T follicular helper cell (primary cell): ENCODE data around the gene SLC6A17.

Experiments
- DNase-seq: peaks from one replicate; pipeline ENCODE4 v3.0.0-alpha.2; 2020; ENCODE audit warnings: low read depth

The SLC6A17 gene

DNA sequence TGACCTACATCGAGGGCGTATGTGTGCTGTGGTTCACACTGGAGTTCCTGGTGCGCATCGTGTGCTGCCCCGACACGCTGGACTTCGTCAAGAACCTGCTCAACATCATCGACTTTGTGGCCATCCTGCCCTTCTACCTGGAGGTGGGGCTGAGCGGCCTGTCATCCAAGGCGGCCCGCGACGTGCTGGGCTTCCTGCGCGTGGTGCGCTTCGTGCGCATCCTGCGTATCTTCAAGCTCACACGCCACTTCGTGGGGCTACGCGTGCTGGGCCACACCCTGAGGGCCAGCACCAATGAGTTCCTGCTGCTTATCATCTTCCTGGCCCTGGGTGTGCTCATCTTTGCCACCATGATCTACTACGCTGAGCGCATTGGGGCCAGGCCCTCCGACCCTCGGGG lies 72.8 kb downstream of the SLC6A17 start:
- no peak for DNase-seq

DNA sequence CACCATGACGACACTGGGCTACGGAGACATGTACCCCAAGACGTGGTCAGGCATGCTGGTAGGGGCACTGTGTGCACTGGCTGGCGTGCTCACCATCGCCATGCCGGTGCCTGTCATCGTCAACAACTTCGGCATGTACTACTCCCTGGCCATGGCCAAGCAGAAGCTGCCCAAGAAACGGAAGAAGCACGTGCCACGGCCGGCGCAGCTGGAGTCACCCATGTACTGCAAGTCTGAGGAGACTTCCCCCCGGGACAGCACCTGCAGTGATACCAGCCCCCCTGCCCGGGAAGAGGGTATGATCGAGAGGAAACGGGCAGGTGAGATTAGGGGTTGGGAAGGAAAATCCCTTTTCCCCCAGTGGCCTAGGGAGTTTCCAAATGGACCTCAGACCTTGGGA lies 73.3 kb downstream of the SLC6A17 start:
- no peak for DNase-seq

DNA sequence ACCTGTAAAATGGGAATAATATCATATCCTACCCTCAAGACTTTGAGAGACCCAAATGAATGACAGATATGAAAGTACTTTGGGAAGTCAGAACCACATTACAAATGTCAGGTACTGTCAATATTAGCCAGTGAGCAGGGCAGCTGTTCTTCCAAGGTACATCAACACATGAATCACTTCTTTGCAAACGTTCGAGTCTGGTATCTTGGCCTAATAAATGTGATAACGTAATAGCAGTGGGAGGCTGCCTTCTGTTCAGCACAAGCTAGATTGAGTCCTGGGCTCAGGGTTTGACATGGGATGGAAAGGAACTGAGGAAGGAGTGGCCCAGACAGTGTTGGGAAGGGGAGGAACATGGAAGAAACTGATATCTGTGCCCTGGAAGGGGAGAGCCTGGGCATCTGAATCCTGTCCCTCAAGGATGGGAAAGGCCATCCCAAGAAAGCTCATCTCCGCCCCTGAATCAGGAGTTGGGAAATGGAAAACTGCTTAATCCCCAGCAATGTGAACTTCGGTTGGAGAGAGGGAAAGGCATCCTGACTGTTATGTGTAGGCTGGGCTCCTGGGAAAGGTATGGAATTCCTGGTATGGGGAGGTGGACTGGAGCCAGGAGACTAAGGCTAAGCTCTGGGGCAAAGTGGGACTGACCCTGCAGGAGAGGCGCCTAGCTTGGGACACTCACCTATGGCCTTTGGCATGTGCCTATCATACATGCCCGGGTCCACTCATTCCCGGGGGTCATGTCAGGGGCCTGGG lies 74.1 kb downstream of the SLC6A17 start:
- no peak for DNase-seq

DNA sequence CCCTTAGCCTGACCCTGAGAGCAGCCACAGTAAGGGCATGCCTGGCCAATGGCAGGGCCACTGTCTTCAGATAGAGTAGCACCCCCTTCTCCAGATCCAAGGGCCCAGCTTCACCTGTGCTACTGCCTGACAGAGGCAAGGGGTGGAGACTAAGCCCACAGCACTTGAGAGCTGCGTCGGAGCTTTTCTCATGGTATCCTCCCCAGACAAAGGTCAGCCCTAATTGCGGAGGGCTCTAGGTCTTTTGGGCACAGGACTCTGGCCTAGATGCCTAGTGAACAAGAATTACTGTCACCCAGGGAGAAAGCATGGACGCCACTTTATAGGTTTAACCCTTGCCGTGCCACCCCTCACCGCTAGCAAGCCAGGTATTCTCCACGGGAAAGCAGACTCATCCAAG lies 74.9 kb downstream of the SLC6A17 start:
- DNase-seq = no peak

DNA sequence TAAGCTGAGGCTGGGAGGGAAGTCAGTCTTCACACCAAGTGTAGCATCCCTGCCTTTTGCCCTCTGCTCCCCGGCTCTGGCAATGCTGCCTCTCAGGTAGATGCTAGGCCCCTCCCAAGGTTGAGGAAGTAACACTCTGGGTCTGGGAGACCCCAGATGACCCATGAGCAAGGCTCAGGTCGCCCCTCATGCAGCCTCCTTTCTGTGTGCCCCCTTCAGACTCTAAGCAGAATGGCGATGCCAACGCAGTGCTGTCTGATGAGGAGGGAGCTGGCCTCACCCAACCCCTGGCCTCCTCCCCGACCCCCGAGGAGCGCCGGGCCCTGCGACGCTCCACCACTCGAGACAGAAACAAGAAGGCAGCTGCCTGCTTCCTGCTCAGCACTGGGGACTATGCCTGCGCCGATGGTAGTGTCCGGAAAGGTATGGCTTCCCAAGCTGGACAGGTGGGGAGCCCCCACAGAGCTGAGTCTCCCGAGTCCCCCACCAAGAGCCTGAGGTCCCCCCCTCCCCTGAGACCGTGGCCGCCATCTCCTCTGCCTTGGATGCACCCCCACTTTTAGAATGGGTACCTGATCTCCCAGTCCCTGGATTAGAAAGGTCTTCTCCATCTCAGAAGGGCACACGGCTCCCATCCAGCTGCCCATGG lies 75.6 kb downstream of the SLC6A17 start:
- DNase-seq = no peak

DNA sequence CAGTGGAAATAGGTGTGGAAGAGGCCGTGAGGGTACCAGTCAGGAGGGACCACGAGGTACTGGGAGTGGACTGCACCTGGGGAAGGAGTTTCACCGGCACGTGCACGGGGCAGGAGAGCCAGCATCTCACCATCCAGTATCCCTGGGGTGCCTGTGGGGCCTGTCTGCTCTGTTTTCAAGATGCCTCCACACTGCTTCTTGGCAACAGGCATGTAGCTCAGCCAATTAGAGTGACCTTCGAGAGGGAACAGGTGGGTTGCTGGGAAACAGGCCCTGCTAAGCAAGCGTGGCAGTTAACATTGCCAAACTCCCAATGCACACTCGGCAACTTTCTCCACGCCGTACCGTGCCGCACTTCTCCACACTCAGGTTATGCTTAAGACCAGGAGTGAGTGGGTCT lies 77.5 kb downstream of the SLC6A17 start:
- DNase-seq = no peak

DNA sequence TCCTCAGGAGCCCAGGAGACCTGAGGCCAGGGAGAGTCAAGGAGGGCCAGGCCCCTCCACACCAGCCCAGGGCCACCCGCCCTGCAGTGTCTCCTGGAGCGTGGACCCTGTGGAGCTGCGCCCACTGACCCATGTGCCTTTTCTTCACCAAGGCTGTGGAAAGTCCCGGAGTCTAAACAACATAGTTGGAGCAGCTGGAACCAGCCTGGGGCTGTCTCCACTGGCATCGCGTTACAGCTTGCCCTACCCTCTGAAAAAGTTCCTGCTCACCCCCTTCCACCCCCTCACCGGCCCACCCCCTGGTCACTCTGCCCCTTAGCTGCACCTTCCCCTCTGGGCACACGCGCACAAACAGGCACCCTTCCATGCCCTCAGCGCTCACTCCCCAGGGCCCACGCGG lies 78.1 kb downstream of the SLC6A17 start:
- DNase-seq = no peak

DNA sequence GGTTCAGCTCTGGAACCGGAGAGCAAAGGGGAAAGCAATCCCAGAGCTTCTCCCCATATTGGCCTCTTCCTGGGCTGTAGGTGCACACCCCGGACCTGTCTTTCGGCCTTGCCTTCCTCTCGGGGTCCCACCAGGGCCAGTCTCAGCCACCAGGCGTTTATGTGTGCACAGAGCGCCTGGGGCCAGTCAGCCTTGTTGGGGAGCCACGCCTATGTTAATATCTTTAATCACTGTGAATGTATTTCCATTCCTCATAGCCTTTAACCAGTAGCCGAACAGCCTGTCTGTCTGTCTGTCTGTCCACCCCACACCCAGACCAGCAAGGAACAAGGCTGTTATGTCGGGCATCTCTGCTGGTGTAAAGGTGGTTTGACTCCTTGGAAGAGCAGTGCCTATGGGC lies 78.6 kb downstream of the SLC6A17 start:
- no peak for DNase-seq

DNA sequence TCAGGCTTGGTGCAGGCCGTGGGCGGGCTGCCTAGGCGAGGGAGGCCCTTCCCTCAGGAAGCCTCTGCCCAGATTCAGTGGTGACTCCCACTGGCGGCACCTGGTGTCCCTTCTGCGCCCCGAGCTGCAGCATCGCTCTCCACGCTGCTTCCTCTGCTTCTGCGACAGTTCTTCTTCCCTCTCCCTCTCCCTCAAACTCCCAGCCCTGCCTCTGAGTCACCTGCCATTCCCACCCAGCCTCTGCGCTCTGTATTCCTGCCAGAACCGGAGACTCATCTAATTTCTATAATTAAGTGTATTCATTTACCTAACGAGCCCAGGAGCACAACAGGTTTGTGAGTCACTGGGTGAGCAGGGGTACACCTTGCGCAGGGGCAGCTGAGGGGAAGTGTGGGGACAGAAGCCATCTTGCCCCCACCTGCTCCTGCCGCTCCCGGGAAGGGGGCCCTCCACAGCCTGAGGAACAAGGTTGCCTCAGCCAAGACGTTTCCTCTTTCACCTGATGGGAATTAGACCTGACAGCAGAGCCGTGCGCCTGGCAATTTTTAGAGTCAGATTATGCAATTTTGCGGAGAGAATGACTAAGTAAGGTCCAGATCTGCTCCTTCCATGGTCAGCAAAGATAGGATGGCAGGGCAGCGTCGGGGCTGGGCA lies 79.2 kb downstream of the SLC6A17 start:
- no peak for DNase-seq

DNA sequence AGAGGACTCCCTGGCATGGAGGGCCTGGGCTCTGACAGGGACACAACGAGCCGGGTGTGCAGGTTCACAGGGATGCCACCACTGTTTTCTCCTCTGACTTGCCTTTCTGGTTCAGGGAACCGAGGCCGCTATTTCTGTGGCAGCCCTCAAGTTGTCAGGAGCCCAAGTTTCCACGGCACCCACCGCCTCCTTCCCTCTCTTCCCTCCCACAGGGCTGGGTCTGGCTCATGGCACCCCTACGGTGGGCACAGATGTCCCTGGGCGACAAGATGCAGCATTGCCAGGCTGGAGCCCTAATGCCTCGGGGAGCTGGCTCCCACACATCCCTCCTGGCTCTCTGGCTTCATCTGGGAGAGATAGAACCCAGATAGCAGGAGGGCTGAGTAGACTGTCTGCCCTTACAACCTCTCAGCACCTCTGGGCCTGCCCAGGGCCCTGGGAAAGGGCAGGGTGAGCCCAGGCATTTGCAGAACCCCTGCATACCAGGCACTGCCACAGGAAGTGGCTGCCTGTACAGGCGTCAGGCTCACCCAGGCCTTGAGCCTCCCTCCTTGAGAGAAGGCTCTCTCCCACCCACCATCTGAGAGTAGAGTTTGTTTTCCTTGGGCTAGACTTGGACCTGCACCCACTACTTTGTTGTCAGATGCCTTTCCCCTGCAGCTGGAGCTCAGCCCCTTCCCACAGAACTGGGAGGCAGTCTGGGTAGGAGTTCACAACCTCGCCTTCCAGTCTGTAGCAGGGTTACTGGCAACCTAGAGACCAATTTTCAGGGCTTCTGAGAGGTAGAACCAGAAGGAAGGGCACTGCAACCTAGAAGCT lies 80.3 kb downstream of the SLC6A17 start:
- no peak for DNase-seq

DNA sequence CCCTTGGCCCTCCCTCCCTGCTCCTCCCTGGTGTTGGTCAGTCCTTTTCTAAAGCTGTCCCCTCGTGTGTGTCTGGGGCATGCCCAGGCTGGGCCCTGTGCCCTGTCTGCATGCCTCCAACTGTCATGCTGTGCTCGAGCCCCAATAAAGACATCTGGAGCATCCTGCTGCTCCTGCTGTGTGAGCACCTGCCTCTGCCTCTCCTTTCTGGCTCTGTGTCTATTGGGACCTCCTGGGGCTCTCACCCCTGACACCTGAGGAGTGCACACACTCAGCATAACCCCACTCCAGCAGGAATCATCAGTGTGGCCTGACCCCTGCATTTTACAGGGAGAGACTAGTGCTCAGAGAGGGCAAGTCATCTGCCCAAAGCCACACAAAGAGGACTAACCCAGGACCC lies 83.6 kb downstream of the SLC6A17 start:
- DNase-seq = no peak

DNA sequence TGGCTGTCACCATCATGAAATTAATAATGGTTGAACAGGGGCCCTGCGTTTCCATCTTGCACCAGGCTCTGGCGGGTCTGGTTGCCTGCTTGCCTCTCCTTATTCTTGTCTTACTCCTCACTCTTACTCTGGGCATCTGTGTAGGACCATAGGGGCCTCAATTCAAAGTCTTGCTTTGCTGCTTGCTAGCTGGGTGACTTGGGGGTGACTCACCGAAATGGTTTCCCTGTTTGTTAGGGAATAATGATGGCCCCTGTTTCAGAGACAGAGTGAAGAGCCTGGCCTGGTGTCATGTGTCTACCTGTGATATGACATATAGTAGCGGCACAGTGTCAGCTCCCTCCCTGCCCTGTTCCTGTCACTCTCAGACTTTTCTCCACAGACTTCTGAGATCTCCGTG lies 84.4 kb downstream of the SLC6A17 start:
- no peak for DNase-seq

DNA sequence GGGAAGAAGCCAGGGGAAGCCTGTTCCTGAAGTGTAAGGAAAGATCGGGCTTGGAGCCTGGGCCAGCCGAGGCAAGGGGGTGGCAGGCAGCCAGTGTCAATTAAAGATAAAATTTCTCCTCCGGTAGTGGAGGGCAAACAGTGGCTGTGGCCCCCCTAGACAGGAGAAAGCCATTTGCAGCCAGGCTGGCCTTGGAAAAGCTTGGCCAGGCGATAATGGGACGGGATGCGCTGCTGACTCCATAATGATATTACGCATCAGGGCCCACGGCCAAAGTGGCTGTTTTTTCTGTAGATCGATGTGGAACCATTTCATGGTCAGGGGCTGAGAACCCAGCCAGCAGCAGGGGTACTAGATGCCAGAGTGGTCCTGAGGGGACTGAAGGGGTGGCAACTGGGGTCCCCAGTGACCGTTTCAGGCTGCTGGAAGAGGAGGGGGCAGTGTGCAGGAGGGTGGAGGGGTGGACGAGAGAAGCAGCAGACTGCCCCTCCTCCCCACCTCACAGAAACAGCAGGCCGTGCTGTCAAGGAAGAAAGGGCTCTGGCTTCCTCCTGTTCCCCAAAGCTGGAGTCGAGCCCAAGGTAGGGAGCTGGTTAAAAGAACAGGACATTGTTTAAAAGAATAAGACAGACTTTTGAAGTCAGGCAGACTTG lies 85.0 kb downstream of the SLC6A17 start:
- DNase-seq = no peak

DNA sequence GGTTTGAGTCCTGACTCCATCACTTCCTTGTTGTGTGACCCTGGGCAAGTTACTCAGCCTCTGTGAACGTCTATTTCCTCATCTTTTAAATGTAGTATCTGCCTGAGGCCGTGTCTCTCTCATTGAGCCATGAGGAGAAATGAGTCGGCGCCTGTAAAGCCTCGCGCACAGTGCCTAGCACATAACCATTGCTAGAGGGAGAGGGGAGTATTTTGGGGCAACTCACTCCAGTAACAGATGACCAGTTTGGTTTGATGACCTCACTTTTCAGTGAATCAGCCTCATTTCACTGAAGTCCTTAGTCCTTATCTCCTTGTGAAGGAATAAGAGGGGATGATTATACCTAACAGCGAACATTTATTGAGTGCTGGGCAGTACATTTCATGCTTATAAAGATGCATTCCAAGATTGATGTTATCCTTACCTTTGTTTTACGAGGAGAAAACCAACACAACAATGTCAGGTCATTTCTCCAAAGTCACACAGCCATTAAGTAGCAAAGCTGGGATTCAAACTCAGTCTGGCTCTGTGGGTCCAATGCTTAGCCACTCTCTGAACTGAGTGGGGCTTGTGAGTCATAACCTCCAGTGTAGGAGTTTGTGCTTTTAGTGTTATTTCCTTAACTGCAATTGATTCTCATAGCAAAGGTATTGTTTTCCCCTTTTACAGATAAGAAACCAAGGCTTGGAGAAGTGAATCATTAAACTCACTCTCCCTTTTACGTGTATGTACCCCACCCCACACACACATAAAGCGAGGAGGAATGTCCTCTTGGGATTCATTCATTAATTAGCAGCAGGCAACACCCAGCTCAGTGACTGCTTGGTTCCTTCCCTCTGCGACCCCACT lies 85.8 kb downstream of the SLC6A17 start:
- no peak for DNase-seq

DNA sequence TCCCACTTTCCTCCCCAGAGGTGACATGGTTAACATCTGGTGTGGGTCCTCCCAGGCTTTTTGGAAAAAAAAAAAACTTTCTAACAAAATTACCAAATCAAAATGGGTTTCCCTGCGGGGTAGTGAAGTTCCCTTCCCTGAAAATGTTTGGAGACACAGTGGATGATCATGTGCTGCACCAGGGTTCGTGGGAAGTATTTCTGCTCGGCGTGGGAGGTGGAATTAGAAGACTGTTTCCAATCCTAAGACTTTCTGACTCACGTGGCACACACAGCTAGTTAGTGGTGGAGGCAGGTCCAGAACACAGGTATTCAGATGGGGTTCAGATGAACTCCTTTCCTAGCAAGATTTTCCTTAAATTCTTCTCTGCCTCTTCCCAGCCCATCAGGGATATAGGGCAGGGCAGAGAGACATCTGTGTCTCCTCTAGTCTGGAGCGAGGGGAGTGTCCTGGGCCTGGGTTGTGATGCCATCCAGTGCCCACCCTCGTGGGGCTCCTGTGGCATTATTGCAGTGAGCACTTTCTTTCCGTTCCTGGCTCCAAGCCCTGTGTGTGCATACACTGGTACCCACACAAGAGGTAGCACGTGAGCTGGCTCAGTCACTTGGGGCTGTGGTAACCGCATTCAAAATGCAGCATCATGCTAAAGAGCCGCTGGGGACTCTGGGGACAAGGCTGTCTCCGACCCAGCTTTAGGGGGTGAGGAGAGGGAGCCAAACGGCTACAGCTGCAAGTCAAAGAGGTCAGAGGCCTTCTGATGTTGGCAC lies 87.3 kb downstream of the SLC6A17 start:
- DNase-seq = no peak

DNA sequence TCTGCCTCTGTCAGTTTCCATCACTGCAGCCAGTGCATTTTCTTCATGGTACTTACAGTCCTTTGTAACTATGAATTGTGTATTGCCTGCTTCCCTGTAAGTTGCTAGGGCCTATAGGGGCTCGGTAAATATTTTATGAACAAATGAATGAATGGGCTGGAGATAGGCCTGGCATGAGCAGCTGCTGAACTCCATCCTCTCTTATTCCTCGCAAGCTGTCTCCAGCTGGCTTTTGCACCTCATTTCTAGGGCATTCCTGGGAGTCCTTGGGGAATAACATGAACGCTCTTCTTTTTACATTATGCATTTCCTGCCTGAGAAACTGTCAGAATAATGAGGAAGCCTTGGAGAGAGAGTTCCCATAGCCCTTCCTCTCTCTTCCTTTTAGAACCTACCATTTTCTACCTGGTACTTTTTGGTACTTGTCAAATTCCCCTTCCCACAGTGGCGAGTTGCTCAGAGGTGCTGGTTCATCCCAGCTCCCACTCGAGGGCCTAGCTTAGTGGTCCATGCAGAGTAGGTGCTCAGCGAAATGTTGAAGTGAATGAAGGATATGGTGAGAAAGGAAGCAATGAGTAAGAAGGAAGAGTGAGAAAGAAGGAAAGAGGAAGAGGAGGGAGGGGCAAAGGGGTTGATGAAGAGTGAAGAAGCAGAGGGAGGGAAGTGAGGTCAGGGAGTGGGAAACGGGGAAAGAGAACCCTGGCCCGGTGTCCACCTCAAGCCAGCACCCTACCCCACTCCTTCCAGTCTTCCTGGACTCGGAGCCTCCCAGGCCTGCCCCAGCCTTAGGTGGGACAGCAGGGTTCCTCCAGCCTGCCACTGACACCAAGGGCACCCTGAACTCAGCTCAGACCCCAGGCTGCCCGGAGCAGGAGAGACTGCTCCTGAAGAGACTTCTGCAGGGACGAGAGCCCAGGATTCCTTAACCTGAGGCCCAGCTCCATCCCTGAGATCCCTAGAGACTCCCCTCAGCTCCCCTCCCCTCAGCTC lies 89.4 kb downstream of the SLC6A17 start:
- no peak for DNase-seq

DNA sequence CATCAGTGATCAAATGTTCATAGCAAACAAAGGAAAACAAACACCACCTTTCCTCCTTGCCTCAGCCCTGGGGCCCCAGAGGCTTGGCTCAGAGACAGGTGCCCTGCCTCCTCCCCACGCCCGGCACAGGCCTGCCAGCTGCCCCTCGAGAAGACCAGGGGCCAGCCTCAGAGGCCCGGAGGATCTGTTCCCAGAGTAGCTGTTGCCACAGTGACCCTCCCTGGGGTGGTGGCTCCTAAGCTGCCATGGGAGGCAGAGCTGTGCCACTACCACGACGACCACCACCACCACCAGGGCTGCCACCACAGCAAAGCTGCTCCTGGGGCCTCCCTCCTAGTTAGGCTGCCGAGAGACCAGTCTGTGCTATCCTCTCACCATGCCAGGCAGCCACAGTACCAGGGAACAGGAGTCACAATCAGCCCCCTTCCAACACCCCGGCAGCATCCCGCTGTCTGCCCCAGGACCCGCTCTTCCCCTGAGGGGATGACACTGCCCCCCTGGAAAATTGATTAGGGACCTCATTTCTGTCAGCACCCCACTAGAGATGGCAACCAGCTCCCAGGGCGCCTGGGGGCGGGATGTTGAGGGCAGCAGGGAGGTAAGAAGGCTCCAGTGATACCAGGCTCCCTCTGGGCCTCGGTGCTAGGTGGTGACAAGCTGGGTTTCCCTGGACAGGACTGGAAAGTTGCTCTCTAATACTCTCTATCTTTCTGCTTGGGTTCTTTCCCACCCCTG lies 90.3 kb downstream of the SLC6A17 start:
- DNase-seq = no peak

DNA sequence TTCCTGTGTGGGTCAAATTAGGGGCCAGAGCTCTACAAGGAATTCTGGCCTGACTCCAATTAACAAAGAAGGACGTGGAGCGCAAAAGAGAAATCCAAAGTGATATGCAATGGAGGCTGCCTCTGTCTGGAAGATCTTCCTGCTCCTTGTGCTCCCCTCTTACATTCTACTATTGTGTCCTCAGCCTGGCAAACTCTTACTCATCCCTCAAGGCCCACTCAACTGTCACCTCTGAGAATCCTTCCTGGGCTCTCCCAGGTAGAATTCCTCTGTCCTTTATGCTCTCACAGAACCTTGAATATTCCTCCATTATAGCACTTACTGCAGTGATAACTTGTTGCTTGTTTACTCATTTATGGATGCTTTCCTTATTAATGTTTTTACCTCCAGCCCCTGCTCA lies 91.2 kb downstream of the SLC6A17 start:
- DNase-seq = no peak
